Upper lobe of right lung (tissue), 1 donor: ENCODE measurements around the gene BAZ2B. TPM values are rescaled to one million over a fixed set of nuclear protein-coding genes. Genes with fewer than 3 reads are reported as not detected.

Experiments
- ATAC-seq: fragments of 200-7000 bp; cut with Tn5 transposase; one replicate; pipeline ENCODE4 v1.9.1; 2020; ENCODE audit warnings: mild to moderate bottlenecking, moderate library complexity
- DNase-seq: peaks from one replicate; pipeline ENCODE4 v3.0.0-alpha.2; 2020
- H3K27ac ChIP-seq: fragments of 200-600 bp; one replicate; pipeline ENCODE4 v1.8.0; 2022
- H3K27me3 ChIP-seq: fragments of 200-600 bp; one replicate; pipeline ENCODE4 v1.8.0; 2022; ENCODE audit warnings: mild to moderate bottlenecking
- H3K36me3 ChIP-seq: fragments of 200-600 bp; one replicate; pipeline ENCODE4 v1.8.0; 2022
- H3K4me1 ChIP-seq: fragments of 200-600 bp; one replicate; pipeline ENCODE4 v1.8.0; 2022
- H3K4me3 ChIP-seq: fragments of 200-600 bp; one replicate; pipeline ENCODE4 v1.8.0; 2022; ENCODE audit warnings: mild to moderate bottlenecking
- H3K9me3 ChIP-seq: fragments of 200-600 bp; one replicate; pipeline ENCODE4 v1.8.0; 2022
- intact Hi-C: fragments of 100-400 bp; cut with DNase I; formaldehyde crosslinking; loops from one replicate; pipeline ENCODE4 v1.11.0; 2022
- total RNA-seq: library from RNA; stranded (reverse); fragmentation: NEBNext Ultra II Directional; extraction: Animal tissue kit (Norgen Biotek cat#: 25700); gene quantifications from one replicate; pipeline ENCODE4 v1.2.1, GENCODE V29; 2021
- TF ChIP-seq, protein P1 (sequence below): fragments of 200-600 bp; IDR thresholded peaks from one replicate; pipeline ENCODE4 v1.8.0; 2022; ENCODE audit warnings: antibody characterized with exemption
- donor health status: DM: no; HTN: yes; CAD: no; lungs with severe emphysema.

The BAZ2B gene
- total RNA-seq, 1 donor from 2014 or later, result 91.9 TPM

DNA sequence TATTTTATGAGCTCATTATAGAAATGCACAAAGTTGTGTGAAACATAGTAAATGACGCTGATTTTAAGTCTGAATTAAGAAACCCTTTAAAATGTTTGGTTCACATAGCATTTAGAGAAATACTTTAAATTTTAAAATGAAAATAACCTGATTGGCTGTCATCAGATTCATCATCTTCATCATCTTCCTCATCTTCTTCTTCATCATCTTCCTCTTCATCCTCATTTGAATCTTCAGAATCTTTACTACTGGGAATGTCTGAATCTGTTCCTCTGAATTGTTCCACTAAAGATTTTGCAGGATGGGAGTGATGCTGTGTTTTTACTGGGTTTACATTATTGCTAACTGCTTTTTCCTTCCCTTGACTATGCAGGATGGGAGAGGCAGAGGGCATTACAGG is 183.7 kb downstream of the BAZ2B start:
- no peak for ATAC-seq
- Histone ChIP-seq H3K36me3 (peaks cover 76% of the 10 kb centered on the region), H3K4me1 (no peaks in the 10 kb centered on the region), H3K4me3 (no peak overlapping the region), H3K9me3 (no peaks in the 10 kb centered on the region), H3K27me3 (no peaks in the 10 kb centered on the region), H3K27ac (no peak overlapping the region)
- TF ChIP-seq, protein P1, sequence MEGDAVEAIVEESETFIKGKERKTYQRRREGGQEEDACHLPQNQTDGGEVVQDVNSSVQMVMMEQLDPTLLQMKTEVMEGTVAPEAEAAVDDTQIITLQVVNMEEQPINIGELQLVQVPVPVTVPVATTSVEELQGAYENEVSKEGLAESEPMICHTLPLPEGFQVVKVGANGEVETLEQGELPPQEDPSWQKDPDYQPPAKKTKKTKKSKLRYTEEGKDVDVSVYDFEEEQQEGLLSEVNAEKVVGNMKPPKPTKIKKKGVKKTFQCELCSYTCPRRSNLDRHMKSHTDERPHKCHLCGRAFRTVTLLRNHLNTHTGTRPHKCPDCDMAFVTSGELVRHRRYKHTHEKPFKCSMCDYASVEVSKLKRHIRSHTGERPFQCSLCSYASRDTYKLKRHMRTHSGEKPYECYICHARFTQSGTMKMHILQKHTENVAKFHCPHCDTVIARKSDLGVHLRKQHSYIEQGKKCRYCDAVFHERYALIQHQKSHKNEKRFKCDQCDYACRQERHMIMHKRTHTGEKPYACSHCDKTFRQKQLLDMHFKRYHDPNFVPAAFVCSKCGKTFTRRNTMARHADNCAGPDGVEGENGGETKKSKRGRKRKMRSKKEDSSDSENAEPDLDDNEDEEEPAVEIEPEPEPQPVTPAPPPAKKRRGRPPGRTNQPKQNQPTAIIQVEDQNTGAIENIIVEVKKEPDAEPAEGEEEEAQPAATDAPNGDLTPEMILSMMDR, result no peak
- intact Hi-C loops, result no loop called here
- DNase-seq, result no peak

DNA sequence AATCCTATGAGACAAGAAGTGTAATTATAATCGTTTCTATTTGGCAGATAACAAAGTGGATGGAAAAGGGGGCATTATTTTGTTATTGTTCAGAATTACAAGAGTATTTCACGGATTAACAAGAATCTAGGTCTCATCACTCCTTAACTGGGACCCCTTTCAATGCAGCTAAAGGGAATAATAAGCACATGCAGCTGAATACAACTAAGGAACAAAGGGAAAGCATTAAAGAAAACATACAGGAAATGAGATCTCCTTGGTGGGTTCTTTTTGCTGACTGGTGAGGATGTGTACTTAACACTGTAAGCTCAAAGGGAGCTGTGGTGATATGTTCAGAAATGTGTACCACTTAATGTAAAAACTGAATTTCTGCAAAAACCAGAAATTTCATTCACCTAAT is 189.3 kb downstream of the BAZ2B start:
- ATAC-seq (no peak), DNase-seq (no peak)
- TF ChIP-seq, protein P1, result no peak
- Histone ChIP-seq H3K9me3 (no peaks in the 10 kb centered on the region), H3K4me3 (no peak overlapping the region), H3K27me3 (no peaks in the 10 kb centered on the region), H3K27ac (no peak overlapping the region), H3K36me3 (peaks cover 64% of the 10 kb centered on the region), H3K4me1 (no peaks in the 10 kb centered on the region)
- intact Hi-C loops, result no loop called here

DNA sequence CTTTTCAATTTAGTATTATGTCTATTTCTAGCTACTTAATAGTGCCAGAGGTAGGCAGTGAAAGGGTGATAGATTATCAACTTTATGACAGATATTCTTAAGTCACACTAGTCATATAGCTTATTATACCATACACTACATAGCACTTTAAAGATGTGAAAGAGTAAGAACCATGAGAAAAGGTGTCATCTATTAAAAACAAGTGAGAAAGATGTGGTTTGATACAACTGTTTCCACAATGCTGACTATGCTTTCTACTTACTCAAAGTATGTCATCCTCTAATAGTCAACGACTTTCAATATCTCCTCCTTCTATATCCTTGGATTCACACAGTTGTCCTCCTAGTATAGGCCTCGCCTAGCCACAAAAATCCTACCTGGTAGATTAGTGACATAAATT is 196.9 kb downstream of the BAZ2B start:
- H3K9me3 ChIP-seq, result no peaks in the 10 kb centered on the region
- H3K27me3 ChIP-seq, result no peaks in the 10 kb centered on the region
- TF ChIP-seq, protein P1, result no peak
- peaks cover 11% of the 10 kb centered on the region for H3K36me3 ChIP-seq
- no peak overlapping the region for H3K4me3 ChIP-seq
- no peaks in the 10 kb centered on the region for H3K4me1 ChIP-seq
- intact Hi-C loops, result no loop called here
- no peak for DNase-seq
- ATAC-seq, result no peak
- no peak overlapping the region for H3K27ac ChIP-seq

DNA sequence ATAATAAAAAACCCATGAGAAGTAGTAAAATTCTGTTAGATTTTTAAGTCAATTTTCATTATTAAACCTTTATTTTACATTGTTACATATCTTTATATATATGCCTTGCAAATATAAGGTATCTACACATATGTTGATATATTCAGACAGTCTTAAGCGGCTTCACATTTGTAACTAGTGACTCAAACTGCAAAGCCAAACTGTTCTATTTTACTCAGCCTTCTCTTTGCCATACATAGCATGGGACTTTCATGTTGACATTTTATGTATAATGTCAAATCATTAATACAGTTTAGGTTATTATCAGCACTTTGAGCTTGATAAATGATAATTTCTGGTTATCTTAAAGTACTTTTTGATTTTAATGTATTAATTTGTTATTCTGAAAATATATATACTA is 204.9 kb downstream of the BAZ2B start:
- H3K4me3 ChIP-seq, result no peak overlapping the region
- H3K4me1 ChIP-seq, result no peaks in the 10 kb centered on the region
- TF ChIP-seq, protein P1, result no peak
- no peaks in the 10 kb centered on the region for H3K27me3 ChIP-seq
- H3K36me3 ChIP-seq, result peaks cover 49% of the 10 kb centered on the region
- no peak for DNase-seq
- no peak for ATAC-seq
- H3K9me3 ChIP-seq, result no peaks in the 10 kb centered on the region
- intact Hi-C loops, result no loop called here
- no peak overlapping the region for H3K27ac ChIP-seq

DNA sequence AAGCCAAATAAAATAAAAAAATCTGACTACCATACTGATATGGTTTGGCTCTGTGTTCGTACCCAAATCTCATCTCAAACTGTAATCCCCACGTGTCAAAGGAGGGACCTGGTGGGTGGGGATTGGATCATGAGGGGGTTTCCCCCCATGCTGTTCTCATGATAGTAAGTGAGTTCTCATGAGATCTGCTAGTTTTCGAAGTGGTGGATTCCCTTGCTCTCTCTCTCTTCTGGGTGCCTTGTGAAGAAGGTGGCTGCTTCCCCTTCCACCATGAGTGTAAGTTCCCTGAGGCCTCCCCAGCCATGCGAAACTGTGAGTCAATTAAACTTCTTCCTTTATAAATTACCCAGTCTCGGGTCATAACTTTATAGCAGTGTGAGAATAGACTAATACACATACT is 206.1 kb downstream of the BAZ2B start:
- Histone ChIP-seq H3K27me3 (no peaks in the 10 kb centered on the region), H3K9me3 (no peaks in the 10 kb centered on the region), H3K4me1 (no peaks in the 10 kb centered on the region), H3K4me3 (no peak overlapping the region), H3K27ac (no peak overlapping the region), H3K36me3 (peaks cover 49% of the 10 kb centered on the region)
- ATAC-seq, result no peak
- TF ChIP-seq, protein P1, result no peak
- intact Hi-C loops, result no loop called here
- no peak for DNase-seq

DNA sequence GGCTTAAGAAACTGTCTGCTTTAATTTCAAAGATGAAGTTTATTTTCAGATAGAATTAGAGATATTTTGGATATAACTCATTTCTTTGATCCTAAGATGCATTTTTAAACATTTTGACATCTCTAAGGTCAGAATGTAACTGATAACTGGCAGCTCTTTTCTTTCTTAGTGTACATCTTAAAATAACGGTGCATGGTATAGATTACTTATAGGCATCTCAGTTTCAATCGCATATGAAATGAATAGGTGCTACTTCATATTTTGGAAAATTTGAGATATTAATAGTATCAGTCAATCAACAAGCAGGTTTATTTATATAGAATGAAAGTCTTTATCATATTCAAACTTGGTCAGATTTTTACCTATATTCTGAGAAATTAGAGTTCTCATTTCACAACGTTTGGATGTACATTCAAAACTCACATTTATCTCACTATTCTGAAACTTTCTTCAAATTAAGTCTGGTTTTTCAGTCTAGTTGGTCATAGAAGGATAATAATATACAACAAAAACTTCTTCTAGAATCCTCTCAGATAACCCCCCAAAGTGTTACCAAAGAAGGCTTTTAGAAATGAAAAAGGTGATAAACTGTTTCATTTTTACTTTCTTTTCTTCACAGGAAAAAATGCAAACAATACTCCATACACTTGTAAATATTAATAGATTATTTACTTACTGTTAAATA is 207.1 kb downstream of the BAZ2B start:
- no peak overlapping the region for H3K4me3 ChIP-seq
- H3K36me3 ChIP-seq, result peaks cover 51% of the 10 kb centered on the region
- TF ChIP-seq, protein P1, result no peak
- H3K9me3 ChIP-seq, result no peaks in the 10 kb centered on the region
- H3K27ac ChIP-seq, result no peak overlapping the region
- ATAC-seq, result no peak
- no peaks in the 10 kb centered on the region for H3K4me1 ChIP-seq
- H3K27me3 ChIP-seq, result no peaks in the 10 kb centered on the region
- intact Hi-C loops, result no loop called here
- no peak for DNase-seq
